PC-3 (cell line): ENCODE measurements around the gene ZNF750.

ENCODE experiments used
- EZH2 ChIP-seq: fragments of 300-600 bp; sonication (generic); IDR thresholded peaks from one replicate; pipeline ENCODE4 v1.6.1; 2017; ENCODE audit warnings: antibody characterized with exemption, mild to moderate bottlenecking, low read length; ENCODE audit not compliant: unreplicated experiment
- EZH2phosphoT487 ChIP-seq: fragments of 300-600 bp; sonication (generic); IDR thresholded peaks from 2 replicates; pipeline ENCODE4 v1.6.1; 2018; ENCODE audit warnings: mild to moderate bottlenecking, antibody characterized with exemption, low read length, borderline replicate concordance
- TF ChIP-seq, protein P1 (sequence below): fragments of 300-600 bp; sonication (generic); conservative IDR thresholded peaks from 2 replicates; pipeline ENCODE4 v1.5.1; 2017; ENCODE audit warnings: antibody characterized with exemption, low read depth, mild to moderate bottlenecking, low read length

- TF ChIP-seq, protein P1, sequence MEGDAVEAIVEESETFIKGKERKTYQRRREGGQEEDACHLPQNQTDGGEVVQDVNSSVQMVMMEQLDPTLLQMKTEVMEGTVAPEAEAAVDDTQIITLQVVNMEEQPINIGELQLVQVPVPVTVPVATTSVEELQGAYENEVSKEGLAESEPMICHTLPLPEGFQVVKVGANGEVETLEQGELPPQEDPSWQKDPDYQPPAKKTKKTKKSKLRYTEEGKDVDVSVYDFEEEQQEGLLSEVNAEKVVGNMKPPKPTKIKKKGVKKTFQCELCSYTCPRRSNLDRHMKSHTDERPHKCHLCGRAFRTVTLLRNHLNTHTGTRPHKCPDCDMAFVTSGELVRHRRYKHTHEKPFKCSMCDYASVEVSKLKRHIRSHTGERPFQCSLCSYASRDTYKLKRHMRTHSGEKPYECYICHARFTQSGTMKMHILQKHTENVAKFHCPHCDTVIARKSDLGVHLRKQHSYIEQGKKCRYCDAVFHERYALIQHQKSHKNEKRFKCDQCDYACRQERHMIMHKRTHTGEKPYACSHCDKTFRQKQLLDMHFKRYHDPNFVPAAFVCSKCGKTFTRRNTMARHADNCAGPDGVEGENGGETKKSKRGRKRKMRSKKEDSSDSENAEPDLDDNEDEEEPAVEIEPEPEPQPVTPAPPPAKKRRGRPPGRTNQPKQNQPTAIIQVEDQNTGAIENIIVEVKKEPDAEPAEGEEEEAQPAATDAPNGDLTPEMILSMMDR, result no peak
- no peak for TF ChIP-seq EZH2
- TF ChIP-seq EZH2phosphoT487, result no peak
Measured at GRCh38 chr17:82875407-82875856, 35.6 kb upstream of the ZNF750 start.
